GM19351 (cell line): ENCODE results near the gene FGFR2.
"Not testable (repeated sequence)": the region's sequence is repeated elsewhere in the genome, so short reads cannot be mapped to it uniquely, and the experiment has no call there.

Experiments used
- ATAC-seq: cut with Tn5 transposase; IDR thresholded peaks from one replicate; pipeline ENCODE4 v1.9.1; 2021; ENCODE audit warnings: mild to moderate bottlenecking, moderate library complexity; ENCODE audit not compliant: unreplicated experiment

Gene FGFR2

GRCh38 chr10:121556918-121557573 lies 41.2 kb downstream of the FGFR2 start:
- ATAC-seq: no peak

- ATAC-seq: no peak
These were observed 41.8 kb downstream of the FGFR2 start for GRCh38 chr10:121556455-121556854.

- ATAC-seq: not testable (repeated sequence)
These were observed 43.3 kb downstream of the FGFR2 start for GRCh38 chr10:121554916-121555315.

GRCh38 chr10:121553511-121554264 lies 44.6 kb downstream of the FGFR2 start:
- ATAC-seq: no peak

GRCh38 chr10:121552746-121553145 lies 45.5 kb downstream of the FGFR2 start:
- no peak for ATAC-seq

DNA sequence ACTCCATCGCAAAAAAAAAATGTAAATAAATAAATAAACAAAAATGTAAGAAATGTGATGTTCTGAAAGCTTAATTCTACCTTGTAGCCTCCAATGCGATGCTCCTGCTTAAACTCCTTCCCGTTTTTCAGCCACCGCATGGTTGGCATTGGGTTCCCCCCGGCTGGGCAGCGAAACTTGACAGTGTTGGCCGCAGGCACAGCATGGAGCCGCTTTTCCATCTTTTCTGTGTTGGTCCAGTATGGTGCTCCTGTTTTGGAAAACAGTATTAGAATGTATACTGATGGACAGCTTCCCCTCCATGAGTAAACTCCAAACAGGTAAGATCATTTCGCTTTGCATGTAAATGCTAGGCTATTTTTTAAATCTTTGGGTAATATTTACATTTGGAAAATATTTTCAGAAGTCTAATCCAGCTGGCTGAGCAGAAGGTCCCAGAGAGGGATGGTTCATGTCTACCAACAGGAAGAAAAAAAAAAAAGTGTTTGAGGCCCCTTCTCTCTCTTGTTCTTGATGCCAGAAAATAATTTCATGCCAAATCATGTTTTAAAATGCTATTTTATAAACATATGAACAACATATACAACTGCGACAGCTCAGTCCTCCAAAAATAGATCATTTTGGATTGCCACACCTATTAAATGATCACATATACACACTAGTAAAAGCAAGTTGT lies 46.9 kb downstream of the FGFR2 start:
- ATAC-seq: no peak

- no peak for ATAC-seq
These were observed 53.9 kb downstream of the FGFR2 start for GRCh38 chr10:121544301-121544869.

- no peak for ATAC-seq
These were observed 54.7 kb downstream of the FGFR2 start for GRCh38 chr10:121543545-121543944.

DNA sequence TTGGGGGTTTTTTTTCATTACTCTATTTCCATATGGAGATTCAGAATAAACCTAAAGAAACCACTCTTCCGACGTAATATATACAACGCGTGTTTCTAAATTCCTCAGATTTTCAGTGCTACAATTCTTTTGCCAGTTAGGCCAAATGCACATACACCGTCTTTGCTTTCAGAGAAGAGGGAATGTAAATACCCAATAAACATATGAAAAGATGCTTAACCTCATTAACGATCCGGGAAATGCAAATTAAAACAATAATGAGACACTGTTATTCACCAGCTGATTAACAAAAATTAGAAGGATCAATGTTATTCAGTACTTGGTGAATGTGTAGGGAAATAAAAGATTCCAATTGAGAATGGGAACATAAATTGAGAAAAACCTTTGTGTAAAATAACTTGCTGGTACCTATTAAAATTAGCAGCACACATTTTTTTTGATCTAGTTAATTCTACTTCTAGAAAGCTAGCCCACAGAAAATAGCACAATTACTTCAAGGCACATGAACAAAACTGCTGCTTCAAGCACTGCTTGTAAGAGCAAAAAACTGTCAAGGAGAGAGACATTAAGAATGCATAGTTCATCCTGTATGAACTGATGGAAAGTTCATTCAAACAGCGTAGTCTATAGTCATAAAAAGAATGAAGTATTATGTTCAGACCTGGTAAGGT lies 56.7 kb downstream of the FGFR2 start:
- no peak for ATAC-seq

DNA sequence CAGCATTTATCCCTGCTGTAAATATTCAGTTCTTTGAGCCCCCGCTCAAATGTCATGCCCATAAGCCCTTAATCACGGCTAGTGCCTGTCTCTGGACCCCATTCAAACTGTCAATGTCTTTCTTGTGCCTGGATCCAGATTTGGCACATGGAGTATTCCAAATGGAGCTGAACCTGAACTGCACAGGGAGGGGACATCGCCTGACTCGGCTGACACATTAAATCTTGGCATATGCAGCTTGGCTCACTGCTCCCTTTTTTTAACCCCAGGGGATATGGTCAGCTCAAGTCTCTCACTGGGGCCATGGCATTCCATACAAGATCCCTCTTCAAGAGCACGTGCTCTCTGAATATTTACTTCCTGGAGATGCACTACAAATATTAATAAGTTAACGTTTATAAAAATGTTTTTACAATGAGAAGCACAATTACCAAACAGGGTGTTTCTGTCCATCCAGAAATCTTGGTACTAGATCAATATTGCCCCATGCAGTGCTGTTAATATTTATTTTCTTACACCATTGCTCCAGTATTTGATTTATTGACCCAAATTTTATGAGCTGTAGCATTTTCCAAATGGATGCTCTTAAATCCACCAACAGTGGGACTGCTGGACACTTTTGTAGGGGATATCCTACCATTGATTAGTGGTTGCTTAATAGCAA lies 57.4 kb downstream of the FGFR2 start:
- no peak for ATAC-seq

- ATAC-seq: no peak
These were observed 58.5 kb downstream of the FGFR2 start for GRCh38 chr10:121539786-121540185.

DNA sequence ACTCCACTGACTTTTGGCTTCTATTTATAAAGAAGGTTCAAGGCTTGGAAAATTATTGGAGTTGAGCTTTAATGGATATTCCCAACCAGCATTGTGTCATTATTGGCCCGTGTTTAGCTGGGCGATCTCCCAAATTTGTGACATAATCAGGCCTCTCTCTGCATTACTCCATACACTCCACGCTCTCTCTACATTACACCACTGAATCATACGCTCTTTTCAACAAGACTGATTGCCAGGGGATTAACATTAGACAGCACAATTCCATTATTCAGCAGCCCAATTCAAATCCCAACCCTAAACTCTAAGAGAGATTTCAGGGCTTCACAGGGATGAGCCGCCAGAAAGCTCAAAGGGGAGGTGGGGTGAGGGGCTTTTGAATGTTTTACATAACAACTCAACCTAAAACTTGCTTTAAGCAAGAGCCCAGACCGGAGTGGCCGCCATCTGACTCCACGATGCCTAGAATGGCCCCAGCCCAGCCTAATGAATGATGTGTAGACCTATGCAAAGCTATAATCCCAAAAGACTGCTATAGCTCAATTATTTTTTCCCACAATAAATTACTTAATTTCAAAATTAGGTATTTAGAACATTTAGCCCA lies 61.8 kb downstream of the FGFR2 start:
- no peak for ATAC-seq

GRCh38 chr10:121535381-121535780 lies 62.9 kb downstream of the FGFR2 start:
- no peak for ATAC-seq

DNA sequence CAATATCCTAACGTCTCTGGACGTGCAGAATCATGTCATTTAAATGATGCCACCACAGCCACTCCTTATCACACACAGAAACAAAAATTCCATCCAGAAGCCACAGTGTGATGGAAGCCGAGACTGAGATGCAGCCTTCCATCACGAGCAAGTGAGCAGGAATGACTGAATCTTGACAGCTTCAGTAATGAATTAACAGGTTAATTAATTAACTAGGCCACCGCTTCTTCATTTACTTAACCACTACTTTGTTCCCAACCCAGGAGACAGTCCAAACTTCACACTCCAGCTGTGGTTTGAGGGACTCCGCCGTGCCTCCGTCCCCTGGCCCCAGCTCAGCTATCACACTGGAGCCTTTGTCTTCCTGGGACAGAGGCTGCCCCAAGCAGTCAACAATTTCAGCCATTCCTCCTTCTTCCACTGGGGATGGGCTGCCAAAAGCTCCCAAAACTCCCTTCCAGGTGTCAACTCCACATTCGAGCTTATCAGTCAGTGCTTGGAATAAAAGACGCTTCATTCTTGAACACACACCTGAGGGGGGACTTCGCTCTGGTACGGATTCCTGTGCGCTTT lies 65.9 kb downstream of the FGFR2 start:
- ATAC-seq: no peak

DNA sequence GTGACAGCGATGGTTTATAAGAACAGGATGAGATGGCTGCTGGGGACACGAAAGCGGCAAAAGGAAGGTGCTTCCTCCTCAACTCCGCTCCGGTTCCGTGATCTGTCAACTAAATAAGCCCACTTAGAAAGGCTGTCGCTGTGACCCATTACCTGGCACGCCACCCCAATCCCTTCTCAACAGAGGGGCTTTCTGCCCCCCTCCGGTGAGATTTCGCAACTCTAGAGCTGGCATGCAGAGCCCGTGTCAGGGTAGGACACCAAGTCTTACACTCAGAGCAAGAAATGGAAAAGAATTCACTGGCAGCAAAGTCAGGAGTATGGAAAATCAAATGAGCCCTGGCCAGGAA lies 66.4 kb downstream of the FGFR2 start:
- no peak for ATAC-seq

DNA sequence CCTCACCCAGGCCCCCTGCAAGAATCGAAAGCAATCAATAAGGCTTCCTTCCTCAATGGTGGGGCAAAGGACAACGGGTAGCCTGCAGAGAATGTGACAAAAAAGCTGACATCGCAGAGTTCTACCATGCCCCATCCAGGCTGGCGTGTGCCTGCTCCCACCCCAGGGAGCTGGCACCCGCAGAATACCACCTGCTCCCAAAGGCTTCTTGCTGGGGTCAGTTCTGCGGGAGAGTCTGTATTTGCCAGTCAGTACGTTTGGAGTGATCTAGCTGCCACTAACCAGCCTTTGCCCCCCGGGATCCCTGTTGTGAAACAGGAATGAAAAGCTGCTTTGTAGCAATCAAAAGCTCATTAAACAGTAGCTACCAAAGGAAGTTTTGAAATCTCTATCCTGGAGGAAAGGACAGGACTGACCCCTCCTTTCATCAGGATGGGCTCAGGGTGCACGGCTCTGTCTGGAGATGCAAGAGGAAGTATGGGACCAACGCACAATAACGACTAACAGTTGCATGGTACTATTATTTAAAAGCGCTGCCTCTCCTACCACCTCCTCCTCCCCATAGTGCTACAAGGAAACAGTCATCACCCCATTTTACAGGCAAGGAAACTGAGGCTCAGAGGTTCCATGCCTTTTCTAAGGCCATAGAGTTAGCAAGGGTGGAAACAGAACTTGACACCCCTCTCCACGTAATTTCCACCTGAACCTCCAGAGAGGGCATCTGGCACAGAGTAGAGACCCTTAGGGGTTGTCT lies 67.0 kb downstream of the FGFR2 start:
- no peak for ATAC-seq

GRCh38 chr10:121530481-121531075 lies 67.7 kb downstream of the FGFR2 start:
- no peak for ATAC-seq

DNA sequence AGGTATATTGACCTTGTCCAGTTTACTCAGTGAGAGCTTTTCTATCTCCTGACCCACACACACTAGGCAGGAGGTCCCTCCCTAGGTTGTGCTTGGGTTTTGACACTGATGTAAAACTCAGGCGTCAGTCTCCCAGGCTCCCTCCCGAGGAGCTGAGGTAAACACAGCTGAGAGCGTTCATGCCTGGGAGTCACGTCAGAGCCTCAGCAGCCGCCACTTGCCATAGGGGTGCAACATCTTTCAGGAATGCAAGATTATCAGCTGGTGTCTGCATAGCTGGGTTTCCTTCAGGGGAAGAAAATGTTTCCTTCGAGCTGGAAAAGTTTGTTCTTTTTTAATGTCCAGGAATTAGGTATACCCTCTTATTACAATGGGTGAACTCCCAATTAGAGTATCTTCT lies 70.6 kb downstream of the FGFR2 start:
- ATAC-seq: no peak

GRCh38 chr10:121526801-121527221 lies 71.4 kb downstream of the FGFR2 start:
- ATAC-seq: no peak
